NCI-H82 (cell line): ENCODE results near the gene TPX2.

Experiments
- DNase-seq: peaks from one replicate; lab custom pipeline; 2025; lab: John Stamatoyannopoulos, UW

Gene TPX2

GRCh38 chr20:31738729-31739549 is at the start of gene TPX2:
Gene TPX2, plus strand, starts transcription at chr20:31739290. Its CDS starts 18,187 bp downstream, at chr20:31757477.
- DNase-seq, result peak; percentile 100

- DNase-seq, result no peak
These were observed 48.9 kb upstream of the TPX2 start for GRCh38 chr20:31690124-31690666.

DNA sequence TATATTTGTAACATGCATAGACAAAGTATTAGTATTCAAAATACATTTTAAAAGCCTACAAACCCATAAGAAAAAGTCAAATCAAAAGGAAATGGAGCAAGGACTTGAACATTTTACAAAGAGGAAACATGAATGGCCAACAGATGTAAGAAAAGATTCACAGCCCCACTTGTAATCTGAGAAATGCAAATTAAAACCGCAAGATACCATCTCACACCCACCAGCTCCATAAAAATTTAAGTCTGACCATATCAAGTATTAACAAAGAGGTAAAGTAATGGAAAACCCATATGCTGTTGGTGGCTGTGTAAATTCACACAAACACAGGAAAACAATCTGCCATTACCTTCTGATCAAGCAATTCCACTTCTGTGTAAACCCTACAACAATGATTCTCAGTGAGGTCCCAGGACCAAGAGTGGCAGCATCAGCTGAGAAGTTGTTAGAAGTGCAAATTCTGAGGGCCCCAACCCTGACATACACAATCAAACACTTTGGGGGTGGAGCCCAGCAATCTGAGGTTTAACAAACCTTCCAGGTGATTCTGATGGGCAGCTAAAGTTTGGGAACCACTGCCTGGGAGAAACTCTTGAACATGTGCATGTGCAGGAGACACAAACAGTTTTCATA is 47.3 kb upstream of the TPX2 start:
- no peak for DNase-seq

GRCh38 chr20:31693402-31693801 is 45.7 kb upstream of the TPX2 start:
- DNase-seq, result no peak

GRCh38 chr20:31693987-31694661 is 45.0 kb upstream of the TPX2 start:
- DNase-seq, result peak; percentile 100

DNA sequence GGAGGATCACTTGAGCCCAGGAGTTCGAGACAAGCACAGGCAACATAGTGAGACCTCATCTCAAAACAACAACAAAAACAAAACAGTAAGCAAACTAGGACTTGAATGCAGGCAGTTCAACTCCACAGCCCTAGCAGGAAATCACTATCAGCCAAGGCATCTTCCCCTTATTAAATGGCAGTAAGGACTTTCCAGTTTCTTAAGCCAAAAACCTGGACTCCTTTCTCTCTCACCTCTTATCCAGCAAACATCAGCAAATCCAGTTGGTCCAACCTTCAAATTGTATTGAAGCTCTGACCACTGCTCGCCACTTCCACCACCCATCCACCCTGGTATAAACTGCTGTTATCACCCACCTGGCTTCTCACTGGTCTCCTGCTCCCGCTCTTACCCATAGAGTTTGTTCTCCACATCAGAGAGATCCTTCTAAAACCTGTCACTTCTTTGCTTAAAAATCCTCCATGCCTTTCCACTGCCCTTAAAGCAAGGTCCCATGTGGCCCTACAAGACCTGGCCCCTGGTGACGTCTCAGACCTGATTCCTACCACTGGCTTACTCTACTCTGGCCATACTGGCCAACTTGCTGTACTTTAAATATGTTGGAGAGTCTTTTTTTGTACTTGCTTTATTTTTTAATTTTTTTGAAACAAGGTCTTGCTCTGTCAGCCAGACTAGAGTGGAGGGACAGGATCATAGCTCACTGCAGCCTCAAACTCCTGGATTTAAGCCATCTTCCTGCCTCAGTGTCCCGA is 44.1 kb upstream of the TPX2 start:
- no peak for DNase-seq

DNA sequence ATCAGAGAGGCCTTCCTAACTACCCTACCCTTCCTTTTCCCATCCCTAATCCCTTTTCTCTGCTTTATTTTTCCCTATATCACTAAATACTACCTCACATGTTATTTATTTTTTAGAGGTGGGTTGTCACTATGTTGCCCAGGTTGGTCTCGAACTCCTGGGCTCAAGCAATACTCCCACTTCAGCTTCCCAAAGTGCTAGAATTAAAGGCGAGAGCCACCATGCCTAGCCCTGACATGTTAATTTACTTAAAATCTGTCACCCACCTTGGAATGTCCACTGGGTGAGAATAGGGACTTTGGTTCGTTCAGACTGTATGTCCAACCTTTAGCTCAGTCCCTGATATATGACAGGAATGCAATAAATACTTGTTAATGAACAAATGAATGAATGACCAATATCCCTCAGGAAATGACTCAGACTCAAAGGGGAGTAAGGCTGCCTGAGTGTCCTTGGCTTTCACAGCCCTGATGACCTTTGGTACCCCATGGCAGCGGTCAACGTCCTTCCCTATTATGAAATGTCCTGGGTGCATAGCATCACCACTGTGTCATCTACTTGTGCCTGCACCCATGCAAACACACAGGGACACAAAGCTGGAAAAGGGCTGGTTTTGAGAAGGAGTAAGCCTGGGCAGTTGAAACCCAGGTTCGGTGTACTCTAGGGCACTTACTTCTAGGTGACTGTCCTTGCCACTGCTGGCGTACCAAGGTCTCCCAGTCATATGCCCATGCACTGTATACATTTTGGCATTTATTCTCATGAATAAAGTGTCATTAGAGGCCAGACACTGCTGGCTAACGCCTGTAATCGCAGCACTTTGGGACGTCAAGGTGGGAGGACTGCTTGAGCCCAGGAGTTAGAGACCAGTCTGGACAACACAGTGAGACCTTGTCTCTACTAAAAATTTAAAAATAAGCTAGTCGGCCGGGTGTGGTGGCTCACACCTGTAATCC is 43.0 kb upstream of the TPX2 start:
- DNase-seq, result no peak

DNA sequence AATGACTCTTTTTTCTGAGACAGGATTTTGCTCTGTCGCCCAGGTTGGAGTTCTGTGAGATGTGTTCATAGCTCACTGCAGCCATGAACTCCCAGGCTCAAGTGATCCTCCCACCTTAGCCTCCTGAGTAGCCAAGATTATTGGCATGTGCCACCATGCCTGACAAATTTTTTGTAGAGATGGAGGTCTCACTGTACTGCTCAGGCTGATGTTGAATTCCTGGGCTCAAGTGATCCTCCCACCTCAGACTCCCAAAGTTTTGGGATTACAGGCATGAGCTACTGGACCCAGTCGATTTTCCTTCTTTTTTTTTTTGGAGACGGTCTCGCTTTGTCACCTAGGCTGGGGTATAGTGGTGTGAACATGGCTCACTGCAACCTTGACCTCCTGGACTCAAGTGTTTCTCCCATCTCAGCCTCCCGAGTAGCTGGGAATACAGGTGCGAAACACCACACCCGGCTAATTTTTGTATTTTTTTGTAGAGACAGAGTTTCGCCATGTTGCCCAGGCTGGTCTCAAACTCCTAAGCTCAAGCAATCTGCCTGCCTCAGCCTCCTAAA is 40.8 kb upstream of the TPX2 start:
- DNase-seq, result no peak

DNA sequence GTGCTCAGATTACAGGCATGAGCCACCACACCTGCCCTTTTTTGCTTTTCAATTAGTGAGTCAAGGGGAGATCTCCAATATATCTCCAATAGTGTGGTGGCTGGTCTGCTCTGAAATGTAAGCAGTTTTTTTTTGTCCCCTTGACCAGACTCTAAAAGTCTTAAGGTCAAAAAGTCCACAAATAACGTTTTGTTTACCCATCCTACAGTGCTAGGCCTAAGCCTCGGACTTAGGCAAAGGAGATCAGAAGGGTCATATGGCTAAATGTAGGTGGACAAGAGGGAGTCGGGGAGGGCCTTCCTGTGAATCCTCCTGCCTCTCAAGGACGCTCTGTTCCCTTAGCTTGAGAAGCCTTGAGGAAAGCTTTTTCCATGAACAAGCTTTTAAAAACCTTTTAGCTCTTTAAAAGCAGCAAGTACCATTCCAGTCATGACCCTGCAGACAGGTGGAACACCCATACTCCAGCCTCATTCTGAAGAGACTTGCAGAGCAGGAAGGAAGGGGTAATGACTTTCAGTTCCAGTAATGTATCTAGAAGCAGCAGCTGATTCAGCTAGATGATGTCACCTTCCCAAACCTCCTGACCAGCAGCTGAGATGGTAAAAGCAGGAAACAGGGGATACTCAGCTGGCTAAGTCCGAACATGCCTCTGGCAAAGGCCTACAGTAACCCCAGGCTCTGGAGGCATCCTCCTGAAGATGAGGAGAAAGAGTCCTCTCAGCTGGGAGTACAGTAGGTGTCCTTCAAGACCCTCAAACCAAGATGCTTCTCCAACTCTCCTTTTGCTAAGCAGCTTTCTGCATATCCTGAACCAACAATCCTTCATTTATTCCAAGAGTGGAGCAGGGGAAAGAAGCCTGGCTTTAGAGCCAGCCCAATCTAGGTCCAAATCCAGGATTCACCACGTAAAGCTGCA is 40.0 kb upstream of the TPX2 start:
- DNase-seq, result no peak

DNA sequence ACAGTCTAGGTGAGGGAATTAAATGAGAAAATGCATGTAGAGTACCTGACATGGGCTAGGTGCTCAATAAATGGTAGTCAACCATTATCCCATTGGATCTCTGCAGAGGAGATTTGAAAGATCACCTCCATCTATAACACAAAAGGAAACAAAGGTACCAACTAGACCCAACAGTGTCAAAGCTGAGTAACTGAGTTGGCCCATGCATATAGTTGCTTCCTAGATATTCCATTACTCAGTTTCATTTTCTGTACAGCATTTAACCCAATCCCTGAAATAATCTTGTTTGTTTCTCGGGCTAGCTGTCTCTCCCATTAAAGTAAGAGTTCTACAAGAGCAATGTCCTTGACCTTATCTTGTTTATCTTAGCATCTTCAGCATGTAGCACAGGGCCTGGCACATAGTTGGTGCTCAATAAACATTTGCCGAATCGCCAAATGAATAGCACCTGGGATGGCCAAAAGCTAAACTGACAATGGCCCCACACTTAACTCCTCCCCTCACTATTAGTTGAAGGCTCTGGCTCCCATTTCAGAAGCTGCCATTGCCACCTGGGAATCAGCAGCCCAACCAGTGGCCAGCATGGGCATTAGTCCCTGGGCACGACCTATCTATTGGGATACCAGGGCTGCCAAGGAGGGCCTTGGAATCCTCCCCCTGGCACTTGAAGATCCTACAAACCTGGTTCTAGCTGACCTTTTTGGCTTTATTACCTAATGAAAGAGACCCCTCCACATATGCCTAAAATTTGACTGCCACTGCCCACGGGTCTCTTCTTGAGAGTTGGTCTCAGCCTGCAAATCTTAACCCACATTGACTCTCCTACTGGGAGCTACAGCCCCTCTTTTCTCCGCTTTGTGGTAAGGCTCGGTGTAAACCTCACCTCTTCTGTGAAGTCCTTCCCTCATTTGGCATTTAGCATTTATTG is 39.0 kb upstream of the TPX2 start:
- no peak for DNase-seq

- no peak for DNase-seq
These were observed 38.3 kb upstream of the TPX2 start for GRCh38 chr20:31700747-31701146.

DNA sequence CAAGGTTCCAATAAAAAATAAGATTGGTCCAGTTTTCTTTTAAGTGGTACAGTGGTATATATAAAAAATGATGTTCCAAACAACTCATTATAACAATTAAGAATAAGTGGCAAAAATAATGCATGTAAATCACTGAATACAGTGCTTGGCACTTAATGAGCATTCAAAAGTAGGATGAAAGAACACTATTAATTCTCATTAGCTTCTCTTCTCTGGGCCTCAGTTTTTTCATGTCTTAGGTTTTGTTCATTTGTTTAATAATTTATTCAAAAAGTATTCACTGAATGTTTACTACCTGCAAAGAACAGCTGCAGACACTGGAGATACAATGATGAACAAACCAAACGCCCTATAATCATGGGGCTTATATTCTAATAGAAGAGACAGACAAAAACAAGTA is 37.5 kb upstream of the TPX2 start:
- DNase-seq, result no peak

DNA sequence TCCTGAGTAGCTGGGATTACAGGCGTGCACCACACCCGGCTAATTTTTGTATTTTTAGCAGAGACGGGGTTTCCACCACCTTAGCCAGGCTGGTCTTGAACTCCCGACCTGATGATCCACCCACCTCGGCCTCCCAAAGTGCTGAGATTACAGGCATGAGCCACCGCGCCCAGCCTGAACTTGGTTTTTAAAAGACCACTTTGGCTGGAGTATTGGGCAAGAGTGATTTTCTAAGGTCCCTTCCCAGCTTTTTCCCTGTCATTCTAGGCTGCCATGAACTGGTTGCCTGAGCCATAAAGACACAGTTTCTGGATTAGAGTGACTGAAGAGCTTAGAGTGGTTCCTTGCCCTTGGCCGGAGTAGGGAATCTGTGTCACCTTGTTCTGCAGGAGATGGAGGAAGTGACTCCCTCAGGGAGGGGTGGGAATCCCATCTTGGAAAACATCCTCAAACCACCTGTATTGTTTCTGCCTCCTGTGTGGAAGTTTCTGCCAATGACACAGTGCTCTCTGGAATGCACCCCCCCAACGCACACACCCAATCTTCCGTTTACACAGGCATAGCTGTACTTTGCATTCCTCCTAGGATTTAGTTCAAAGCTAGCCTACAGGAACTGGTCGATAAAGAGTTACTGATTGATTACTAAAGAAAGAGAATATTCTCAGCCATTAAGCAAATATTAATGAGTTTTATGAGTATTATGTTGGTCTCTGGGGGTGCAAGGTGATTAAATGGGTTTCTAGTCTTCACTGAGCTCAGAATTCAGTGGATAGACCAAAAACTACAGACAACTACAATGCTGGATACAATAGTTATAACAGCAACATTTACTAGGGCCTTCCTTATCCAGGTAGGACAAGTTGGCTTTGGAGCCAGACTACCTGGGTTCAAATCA is 34.6 kb upstream of the TPX2 start:
- DNase-seq, result no peak

DNA sequence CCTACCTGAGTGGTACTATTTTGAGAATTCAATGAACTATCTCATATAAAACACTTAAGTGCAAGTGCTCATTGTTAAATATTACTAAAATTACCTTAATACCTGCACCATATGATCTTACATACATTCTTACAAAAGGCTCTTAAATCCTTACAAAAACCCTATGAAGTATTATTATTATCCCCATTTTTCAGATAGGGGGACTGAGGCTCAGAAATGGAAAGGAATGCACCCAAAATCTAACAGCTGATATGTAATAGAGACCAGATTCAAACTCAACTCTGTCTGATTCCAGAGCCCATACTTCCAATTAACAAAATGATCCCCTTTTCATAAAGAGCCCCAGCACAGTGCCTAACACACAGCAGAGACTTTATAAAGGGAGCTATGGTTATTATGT is 33.9 kb upstream of the TPX2 start:
- DNase-seq, result no peak

DNA sequence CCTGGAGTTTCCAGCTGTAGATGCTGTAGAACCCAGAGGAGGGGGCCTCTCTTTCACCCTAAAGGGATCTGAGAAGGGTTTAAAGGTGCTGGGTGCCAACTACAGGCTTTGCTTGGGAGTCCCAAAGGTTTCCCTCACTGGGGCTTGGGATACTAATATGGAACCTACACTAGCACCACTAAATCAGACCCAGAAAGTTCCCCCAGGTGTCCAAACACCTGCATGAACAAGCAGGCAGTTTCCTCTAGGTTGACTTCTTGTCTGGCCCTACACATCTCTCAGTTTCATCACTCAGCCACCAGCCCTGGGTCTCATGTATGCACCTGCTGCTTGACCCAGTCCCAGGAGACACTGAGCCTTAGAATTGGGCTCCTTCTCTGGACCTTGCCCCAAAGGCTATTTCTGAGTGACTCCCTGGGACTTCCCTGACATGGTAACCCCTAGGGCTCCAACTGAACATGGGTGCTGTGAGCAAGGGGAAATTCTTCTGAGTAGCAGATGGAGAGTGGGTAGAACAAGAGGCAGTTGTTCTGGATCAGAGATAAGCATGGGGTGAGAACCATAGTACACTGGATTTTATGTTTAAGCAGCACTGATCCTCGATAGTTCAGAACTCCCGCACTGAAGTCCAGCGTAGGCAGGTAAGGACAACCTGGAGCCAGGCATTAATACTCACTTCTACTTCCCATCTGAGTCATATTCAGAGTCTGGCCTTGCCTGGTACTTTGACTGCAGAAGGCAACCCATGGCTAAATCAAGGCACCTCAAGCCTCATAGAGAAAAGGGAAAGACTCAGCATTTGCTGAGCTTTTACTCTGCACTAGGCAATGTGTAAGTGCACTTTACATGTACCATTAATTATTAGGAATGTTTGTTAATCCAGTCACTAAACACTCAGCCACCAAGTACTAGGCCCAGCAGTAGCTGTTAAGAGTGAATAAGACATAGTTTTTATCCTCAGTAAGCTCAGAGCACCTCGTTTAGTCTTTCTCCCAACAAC is 33.2 kb upstream of the TPX2 start:
- DNase-seq, result no peak
